HEK293 (cell line): ENCODE data around the gene LRRC7.

Experiments
- ELK4 ChIP-seq: IDR thresholded peaks from 2 replicates; pipeline ENCODE4 v1.6.1; 2011; ENCODE audit warnings: mild to moderate bottlenecking, low read depth, low read length, borderline replicate concordance
- GLIS1 ChIP-seq: fragments of 450-650 bp; formaldehyde crosslinking; IDR thresholded peaks from 2 replicates; pipeline ENCODE4 v1.5.1; 2016; ENCODE audit warnings: missing biosample characterization, missing genetic modification characterization
- HOXA7 ChIP-seq: sonication (generic); formaldehyde crosslinking; IDR thresholded peaks from 2 replicates; pipeline ENCODE4 v1.8.1; 2022; ENCODE audit warnings: missing genetic modification reagents, borderline replicate concordance
- HOXC10 ChIP-seq: sonication (generic); formaldehyde crosslinking; IDR thresholded peaks from 2 replicates; pipeline ENCODE4 v1.8.1; 2023; ENCODE audit warnings: mild to moderate bottlenecking, missing genetic modification reagents
- HOXD13 ChIP-seq: sonication (generic); formaldehyde crosslinking; IDR thresholded peaks from 2 replicates; pipeline ENCODE4 v1.8.0; 2022; ENCODE audit warnings: missing genetic modification reagents, borderline replicate concordance
- KLF16 ChIP-seq: fragments of 450-650 bp; formaldehyde crosslinking; IDR thresholded peaks from 2 replicates; pipeline ENCODE4 v1.5.1; 2017; ENCODE audit warnings: missing biosample characterization, missing genetic modification characterization
- MZF1 ChIP-seq: fragments of 450-650 bp; formaldehyde crosslinking; IDR thresholded peaks from 2 replicates; pipeline ENCODE4 v1.5.1; 2017; ENCODE audit warnings: missing biosample characterization, missing genetic modification characterization, borderline replicate concordance
- YY1 ChIP-seq: fragments of 450-650 bp; formaldehyde crosslinking; IDR thresholded peaks from 2 replicates; pipeline ENCODE4 v1.5.1; 2018; ENCODE audit warnings: missing biosample characterization, missing genetic modification characterization
- TF ChIP-seq, protein P1 (sequence below): fragments of 450-650 bp; formaldehyde crosslinking; IDR thresholded peaks from 2 replicates; pipeline ENCODE4 v1.5.1; 2017; ENCODE audit warnings: missing biosample characterization, missing genetic modification characterization
- TF ChIP-seq, protein P2 (sequence below): fragments of 450-650 bp; formaldehyde crosslinking; IDR thresholded peaks from 2 replicates; pipeline ENCODE4 v1.5.1; 2016; ENCODE audit warnings: missing biosample characterization, missing genetic modification characterization

DNA sequence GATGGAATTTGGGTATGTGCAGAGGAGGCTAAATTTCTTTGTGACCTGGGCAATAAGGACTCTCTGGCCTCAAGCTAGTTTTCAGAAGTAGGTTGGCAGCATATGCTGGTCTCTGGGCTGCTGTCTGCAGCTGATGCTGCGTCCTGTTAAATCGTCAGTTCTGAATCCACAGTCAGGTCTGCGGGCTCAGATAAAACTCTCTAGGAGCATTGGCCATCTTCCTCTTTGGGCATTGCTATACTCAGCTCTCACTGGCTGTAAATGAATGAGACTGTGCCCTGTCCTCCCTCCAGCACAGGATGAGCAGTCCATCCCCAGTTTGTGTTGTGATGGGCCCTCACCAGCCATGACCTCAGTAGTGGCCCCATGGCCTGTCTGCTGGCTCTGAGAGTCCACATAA is 365.0 kb downstream of the LRRC7 start:
- TF ChIP-seq YY1 (tag by site-specific recombination), result no peak
- TF ChIP-seq MZF1 (tag by site-specific recombination), result no peak
- TF ChIP-seq, protein P1, sequence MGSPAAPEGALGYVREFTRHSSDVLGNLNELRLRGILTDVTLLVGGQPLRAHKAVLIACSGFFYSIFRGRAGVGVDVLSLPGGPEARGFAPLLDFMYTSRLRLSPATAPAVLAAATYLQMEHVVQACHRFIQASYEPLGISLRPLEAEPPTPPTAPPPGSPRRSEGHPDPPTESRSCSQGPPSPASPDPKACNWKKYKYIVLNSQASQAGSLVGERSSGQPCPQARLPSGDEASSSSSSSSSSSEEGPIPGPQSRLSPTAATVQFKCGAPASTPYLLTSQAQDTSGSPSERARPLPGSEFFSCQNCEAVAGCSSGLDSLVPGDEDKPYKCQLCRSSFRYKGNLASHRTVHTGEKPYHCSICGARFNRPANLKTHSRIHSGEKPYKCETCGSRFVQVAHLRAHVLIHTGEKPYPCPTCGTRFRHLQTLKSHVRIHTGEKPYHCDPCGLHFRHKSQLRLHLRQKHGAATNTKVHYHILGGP (tag by site-specific recombination), result no peak
- TF ChIP-seq HOXD13, result no peak
- no peak for TF ChIP-seq KLF16 (tag by site-specific recombination)
- TF ChIP-seq HOXC10 (CRISPR knock-in tag), result no peak
- TF ChIP-seq, protein P2, sequence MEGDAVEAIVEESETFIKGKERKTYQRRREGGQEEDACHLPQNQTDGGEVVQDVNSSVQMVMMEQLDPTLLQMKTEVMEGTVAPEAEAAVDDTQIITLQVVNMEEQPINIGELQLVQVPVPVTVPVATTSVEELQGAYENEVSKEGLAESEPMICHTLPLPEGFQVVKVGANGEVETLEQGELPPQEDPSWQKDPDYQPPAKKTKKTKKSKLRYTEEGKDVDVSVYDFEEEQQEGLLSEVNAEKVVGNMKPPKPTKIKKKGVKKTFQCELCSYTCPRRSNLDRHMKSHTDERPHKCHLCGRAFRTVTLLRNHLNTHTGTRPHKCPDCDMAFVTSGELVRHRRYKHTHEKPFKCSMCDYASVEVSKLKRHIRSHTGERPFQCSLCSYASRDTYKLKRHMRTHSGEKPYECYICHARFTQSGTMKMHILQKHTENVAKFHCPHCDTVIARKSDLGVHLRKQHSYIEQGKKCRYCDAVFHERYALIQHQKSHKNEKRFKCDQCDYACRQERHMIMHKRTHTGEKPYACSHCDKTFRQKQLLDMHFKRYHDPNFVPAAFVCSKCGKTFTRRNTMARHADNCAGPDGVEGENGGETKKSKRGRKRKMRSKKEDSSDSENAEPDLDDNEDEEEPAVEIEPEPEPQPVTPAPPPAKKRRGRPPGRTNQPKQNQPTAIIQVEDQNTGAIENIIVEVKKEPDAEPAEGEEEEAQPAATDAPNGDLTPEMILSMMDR, result no peak
- no peak for TF ChIP-seq ELK4
- no peak for TF ChIP-seq GLIS1
- TF ChIP-seq HOXA7 (CRISPR knock-in tag), result no peak
